Cardiac fibroblast (primary cell): ENCODE measurements around the gene SPART.

Source experiments
- DNase-seq, 2 donors: peaks; one replicate each; pipeline versions ENCODE4 v3.0.0 to v3.0.0-alpha.2; 2010; ENCODE audit warnings: low read depth in 2 of 2
- H3K4me3 ChIP-seq, 2 donors: replicated peaks in 1 of 2; 1 replicate in 1 of 2; 2 replicates in 1 of 2; pipeline ENCODE4 v1.5.1; 2011; ENCODE audit warnings: low read depth in 2 of 2, low read length in 2 of 2, mild to moderate bottlenecking in 2 of 2, moderate library complexity in 1 of 2
- TF ChIP-seq, protein P1 (sequence below): IDR thresholded peaks from one replicate; pipeline ENCODE4 v1.5.1; 2011; ENCODE audit warnings: low read depth, mild to moderate bottlenecking, low read length, inconsistent platforms

SPART gene

DNA sequence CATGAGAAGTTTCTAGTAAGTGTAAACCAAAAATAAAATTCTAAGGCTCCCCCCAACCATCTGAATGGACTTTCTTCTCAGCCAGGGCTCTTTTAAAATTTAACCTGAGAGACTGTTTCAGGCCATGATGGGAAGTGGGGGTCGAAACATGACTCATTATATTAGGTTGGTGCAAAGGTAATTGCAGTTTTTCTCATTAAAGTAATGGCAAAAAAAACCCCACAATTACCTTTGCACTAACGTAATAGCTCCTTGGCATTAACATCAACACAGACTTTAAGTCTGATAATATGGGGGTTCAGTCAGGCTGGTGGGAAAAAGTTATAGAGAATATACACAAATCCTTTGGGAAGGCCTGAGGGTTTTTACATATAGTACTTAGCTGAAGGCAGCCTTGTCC, 9.4 kb upstream of the SPART start:
- TF ChIP-seq, protein P1, sequence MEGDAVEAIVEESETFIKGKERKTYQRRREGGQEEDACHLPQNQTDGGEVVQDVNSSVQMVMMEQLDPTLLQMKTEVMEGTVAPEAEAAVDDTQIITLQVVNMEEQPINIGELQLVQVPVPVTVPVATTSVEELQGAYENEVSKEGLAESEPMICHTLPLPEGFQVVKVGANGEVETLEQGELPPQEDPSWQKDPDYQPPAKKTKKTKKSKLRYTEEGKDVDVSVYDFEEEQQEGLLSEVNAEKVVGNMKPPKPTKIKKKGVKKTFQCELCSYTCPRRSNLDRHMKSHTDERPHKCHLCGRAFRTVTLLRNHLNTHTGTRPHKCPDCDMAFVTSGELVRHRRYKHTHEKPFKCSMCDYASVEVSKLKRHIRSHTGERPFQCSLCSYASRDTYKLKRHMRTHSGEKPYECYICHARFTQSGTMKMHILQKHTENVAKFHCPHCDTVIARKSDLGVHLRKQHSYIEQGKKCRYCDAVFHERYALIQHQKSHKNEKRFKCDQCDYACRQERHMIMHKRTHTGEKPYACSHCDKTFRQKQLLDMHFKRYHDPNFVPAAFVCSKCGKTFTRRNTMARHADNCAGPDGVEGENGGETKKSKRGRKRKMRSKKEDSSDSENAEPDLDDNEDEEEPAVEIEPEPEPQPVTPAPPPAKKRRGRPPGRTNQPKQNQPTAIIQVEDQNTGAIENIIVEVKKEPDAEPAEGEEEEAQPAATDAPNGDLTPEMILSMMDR = no peak
- no peak overlapping the region for H3K4me3 ChIP-seq
- DNase-seq = no peak

DNA sequence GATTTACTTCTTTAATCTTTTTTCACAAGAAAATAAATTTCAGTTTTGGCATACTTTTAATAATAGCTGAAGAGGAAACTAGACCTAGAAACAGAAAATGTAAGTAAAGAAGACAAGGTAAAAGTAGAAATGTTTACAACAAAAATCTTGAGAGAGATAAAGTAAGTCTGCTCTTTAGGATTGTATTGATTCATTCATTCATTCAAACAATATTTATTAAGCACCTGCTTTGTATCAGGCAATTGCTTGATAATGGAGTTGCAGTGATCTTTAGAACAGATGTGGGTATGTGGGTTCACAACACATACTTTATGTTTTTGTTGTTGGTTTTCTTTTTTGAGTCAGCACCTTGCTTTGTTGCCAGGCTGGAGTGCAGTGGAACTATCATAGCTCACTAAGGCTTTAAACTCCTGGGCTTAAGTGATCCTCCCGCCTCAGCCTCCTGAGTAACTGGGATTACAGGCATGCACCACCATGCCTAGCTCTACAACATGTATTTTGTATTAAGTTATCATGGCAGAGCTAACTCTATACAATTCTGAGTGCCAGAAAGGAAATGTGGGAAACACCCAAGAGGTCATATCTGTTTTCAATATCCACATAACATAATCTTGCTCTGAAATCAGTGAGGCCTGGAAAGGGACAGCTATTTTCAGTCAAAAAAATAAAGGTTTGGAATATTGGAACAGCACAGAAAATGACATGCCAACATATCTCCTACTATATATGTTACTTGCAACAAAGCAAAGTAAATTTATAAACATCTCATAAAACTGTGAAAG, 8.8 kb upstream of the SPART start:
- no peak for DNase-seq
- TF ChIP-seq, protein P1 = no peak

DNA sequence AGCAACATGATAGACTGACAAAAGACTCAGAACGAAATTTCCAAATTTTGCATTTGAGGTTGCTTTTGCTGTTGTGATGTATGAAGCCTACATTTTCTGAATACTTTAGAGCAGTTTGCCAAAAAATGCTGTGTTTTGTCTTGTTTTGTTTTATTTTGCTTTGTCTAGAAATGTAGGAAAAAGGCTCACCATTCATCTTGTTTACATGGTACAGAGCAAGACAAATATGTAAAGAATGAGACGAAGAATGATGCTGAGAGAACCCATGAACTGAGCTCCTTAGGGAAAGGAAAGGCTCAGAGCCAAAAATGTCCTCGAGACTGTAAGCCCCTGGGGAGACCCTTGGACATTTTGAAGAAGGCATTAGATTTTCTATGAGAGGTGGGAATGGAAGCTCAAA, 6.8 kb upstream of the SPART start:
- peak; percentile 48 to 60 for DNase-seq
- H3K4me3 ChIP-seq = no peak overlapping the region
- TF ChIP-seq, protein P1 = no peak

More for the DNA sequence above, 8.8 kb upstream of the SPART start:
- H3K4me3 ChIP-seq = no peak overlapping the region

DNA sequence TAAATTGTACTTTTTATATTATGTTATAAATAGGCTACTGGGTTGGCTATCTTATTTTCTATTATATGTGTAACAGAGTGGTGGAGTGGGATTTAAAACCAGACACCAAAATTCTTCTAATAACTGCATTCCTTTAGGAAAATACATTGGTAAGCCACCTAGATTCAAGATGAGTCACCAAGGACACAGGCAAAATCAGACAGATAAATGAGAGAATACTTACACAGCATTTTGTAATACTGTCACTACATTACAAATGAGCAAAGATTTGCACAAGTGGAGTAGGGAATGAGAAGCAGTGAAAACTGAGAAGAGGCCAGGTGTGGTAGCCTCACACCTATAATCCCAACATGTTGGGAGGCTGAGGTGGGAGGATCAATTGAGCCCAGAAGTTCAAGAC, 6.2 kb upstream of the SPART start:
- peak in 1 of 2 donors; percentile 52 for DNase-seq
- H3K4me3 ChIP-seq = no peak overlapping the region
- TF ChIP-seq, protein P1 = no peak

DNA sequence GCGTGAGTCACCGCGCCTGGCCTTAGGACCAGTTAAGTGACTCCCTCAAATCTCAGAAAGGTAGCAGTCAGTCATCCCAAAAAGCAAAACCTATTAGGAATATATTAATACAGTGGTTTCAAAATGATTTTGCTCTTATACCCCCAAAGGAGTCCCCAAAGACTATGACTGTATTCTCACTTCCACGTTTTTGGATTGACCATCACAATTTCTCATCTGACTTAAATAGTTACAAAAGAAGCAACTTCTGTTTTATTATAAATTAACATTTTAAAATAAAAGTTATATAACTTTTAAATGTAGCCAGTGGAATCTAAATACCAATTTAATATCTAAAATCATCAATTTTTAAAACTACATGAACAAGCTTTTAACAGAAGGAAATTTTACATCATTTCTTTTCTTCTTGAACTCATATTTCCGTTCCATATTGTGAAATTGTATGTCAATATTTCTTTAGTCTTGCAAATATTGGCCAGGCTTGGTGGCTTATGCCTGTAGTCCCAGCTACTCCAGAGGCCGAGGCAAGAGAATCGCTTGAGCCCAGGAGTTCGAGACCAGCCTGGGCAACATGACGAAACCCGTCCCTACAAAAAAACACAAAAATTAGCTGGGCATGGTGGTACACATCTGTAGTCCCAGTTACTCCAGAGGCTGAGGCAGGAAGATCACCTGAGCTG, 1.5 kb upstream of the SPART start:
- no peak for DNase-seq
- TF ChIP-seq, protein P1 = no peak
- H3K4me3 ChIP-seq = no peak overlapping the region

DNA sequence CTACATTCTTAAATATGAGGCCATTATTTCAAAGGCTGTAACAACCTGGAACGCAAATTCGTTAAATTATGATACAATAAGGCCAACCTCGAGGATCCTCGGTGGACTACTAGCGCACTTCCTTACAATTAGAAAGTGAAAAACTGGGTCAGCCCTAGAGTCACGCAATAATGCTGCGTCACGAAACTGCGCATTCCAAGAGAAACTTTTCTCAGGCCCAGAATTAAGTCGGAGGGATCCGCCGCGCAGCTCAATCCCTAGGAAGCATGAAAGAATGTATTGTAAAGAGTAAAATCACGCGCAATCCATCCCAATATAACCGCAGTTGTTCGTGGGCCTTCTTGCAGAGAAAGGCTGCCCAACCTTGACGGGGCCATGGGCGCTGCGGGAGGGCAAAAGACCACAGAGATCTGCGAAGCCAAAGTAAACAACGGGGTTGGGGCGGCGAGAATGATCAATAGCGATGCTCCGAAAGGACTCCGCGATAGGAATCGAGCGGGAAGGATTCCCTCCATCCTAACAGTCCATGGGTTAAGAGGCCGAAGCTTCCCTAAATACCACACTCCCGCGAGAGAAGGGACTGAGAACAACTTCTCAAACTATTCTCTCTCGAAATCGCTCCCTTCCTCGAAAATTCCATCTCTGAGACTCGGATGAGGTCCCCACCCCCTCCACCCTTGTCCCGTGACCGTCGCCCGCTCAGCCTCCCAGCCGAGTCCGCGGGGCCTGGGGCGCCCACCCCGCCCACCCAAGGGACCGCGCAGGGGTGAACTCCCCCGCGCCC, 564 bp downstream of the SPART start:
- TF ChIP-seq, protein P1 = no peak
- H3K4me3 ChIP-seq = peak overlapping the region; percentile 64 to 81
- DNase-seq = peak; percentile 92 to 93
